Effector memory CD8-positive, alpha-beta T cell (primary cell): ENCODE results near the gene SEMA6B.
"Not testable (repeated sequence)": the region's sequence is repeated elsewhere in the genome, so short reads cannot be mapped to it uniquely, and the experiment has no call there.

Experiments
- ATAC-seq: fragments of 150-1000 bp; cut with Tn5 transposase; replicated peaks from 2 replicates; pipeline ENCODE4 v1.10.0; 2021; ENCODE audit warnings: mild to moderate bottlenecking, moderate library complexity
- DNase-seq, 3 experiments: peaks; one replicate each; pipeline ENCODE4 v3.0.0; 2021
- H3K27ac Mint-ChIP-seq, 2 donors: one replicate each; pipeline ENCODE4 v1.8.0; 2022; ENCODE audit warnings: mild to moderate bottlenecking in 2 of 2, mixed read lengths in 2 of 2, moderate library complexity in 2 of 2
- H3K27me3 Mint-ChIP-seq, 2 donors: one replicate each; pipeline ENCODE4 v1.8.0; 2022; ENCODE audit warnings: mixed read lengths in 2 of 2
- H3K36me3 Mint-ChIP-seq: one replicate; pipeline ENCODE4 v1.8.0; 2022; ENCODE audit warnings: mild to moderate bottlenecking, moderate library complexity, mixed read lengths; ENCODE audit not compliant: insufficient read depth
- H3K4me1 Mint-ChIP-seq, 2 donors: one replicate each; pipeline ENCODE4 v1.8.0; 2022; ENCODE audit warnings: low read depth in 2 of 2, mixed read lengths in 2 of 2
- H3K4me3 Mint-ChIP-seq, 2 donors: one replicate each; pipeline ENCODE4 v1.8.0; 2022; ENCODE audit warnings: mild to moderate bottlenecking in 2 of 2, mixed read lengths in 2 of 2, moderate library complexity in 2 of 2
- H3K9me3 Mint-ChIP-seq, 2 donors: one replicate each; pipeline ENCODE4 v1.8.0; 2022; ENCODE audit warnings: mixed read lengths in 2 of 2

The SEMA6B gene

DNA sequence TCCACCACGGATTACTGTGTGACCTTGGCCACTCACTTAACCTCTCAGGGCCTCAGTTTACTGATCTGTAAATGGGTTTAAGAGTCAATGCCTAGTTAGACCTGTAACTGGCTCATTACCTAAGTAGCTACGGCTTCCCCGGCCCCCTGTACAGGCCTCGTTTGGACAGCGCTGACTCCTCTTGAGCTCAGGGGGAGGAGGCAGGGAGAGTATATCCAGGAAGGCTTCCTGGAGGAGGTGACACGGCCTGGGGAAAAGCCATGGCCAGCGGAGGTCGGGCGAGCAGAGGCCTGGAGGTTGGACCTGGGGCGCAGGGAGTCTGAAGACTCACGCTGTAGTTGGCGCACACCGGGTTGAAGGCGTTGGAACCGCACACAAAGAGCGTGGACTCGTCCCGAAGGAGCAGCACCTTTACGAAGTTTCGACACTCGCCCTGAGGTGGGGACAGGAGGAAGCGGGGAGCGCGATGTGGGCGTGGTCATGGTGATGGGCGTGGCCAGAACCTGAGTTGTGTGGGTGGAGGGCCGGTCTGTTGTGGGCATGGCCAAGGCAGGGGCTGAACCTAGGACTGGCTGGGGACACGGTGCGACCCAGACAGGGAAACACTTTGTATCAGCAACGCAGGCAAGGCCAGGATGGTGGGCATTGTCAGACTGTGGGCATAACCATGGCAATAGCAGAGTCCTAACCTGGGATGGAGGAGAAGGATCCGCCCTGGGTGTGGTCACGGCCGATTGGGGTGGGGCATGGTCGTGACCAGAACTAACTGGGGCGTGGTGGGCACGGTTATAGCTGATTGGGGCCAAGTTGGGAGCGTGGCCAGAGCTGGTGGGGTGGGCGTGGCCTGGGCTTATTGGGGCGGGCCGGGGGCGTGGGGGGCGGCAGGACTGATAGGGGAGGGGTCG is 3.6 kb downstream of the SEMA6B start:
- DNase-seq (no peak), ATAC-seq (no peak)
- Mint-ChIP-seq H3K4me3 (no peak overlapping the region), H3K27ac (no peak overlapping the region), H3K27me3 (peaks cover 10 to 18% of the 10 kb centered on the region in 2 donors), H3K4me1 (no peaks in the 10 kb centered on the region), H3K36me3 (no peaks in the 10 kb centered on the region), H3K9me3 (peaks cover 0 to 7% of the 10 kb centered on the region in 2 donors)

DNA sequence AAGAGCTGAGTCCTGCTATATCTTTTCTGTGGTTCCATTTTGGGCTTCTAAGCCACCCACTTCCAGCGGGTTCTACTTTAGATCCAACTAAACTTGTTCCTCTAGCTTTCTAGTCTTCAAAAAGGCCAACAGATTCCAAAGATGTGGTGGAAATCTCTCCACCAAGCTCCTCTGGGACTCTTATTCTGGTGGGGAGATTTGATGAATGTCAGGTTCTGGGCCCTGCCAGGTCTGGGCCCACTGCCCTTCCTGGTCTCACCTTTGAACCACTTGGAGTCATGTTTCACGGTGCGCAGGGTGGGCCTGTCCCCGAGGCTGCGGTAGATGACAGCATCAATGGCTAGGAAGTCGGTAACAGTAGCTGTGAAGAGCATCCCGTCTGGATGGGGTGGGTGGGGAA is 4.8 kb downstream of the SEMA6B start:
- Mint-ChIP-seq H3K27ac (no peak overlapping the region), H3K9me3 (peaks cover 0 to 7% of the 10 kb centered on the region in 2 donors), H3K27me3 (peaks cover 10 to 23% of the 10 kb centered on the region in 2 donors), H3K4me1 (no peaks in the 10 kb centered on the region), H3K4me3 (no peak overlapping the region), H3K36me3 (no peaks in the 10 kb centered on the region)
- DNase-seq = no peak
- no peak for ATAC-seq

DNA sequence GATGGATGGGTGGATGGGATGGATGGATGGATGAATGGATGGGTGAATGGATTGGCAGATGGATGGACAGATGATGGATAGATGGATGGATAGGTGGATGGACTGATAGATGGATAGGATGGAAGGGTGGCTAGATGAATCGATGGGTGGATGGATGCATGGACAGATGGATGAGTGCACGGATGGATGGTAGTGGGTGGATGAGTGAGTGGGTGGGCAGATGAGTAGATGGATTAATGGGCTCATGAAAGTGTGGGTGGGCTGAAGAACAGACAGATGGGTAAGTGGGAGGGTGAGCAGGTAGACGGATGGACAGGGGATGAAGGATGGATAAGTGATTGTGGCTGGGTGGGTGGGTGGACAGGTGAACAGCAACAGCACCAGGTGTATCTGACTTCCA is 5.7 kb downstream of the SEMA6B start:
- H3K27ac Mint-ChIP-seq = no peak overlapping the region
- no peaks in the 10 kb centered on the region for H3K4me1 Mint-ChIP-seq
- DNase-seq (no peak), ATAC-seq (no peak)
- peaks cover 10 to 24% of the 10 kb centered on the region in 2 donors for H3K27me3 Mint-ChIP-seq
- no peak overlapping the region for H3K4me3 Mint-ChIP-seq
- H3K36me3 Mint-ChIP-seq = no peaks in the 10 kb centered on the region
- H3K9me3 Mint-ChIP-seq = peaks cover 0 to 7% of the 10 kb centered on the region in 2 donors

DNA sequence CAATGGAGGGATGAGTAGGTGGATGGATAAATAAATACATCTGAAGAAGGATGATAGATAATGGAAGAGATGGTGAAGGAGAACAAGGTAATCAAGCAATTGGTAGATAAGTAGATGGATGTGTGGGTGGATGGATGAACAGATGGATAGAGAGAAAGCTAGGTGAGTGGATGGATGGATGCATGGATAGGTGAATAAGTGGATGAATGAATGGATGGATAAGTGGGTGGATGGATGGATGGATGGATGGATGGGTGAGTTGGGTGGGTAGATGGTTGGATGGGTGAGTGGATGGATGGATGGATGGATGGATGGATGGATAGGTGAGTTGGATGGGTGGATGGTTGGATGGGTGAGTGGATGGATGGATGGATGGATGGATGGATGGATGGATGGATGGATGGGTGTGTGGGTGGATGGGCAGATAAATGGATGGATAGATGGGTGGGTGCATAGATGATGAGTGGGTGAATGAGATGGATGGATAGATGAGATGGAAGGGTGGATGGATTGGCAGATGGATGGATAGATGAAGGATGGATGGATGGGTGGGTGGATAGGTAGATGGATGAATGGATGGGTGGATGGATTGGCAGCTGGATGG is 6.3 kb downstream of the SEMA6B start:
- H3K36me3 Mint-ChIP-seq = no peaks in the 10 kb centered on the region
- H3K27ac Mint-ChIP-seq = no peak overlapping the region
- DNase-seq (no peak), ATAC-seq (no peak)
- H3K4me1 Mint-ChIP-seq = no peaks in the 10 kb centered on the region
- peaks cover 12 to 24% of the 10 kb centered on the region in 2 donors for H3K27me3 Mint-ChIP-seq
- peaks cover 0 to 7% of the 10 kb centered on the region in 2 donors for H3K9me3 Mint-ChIP-seq
- H3K4me3 Mint-ChIP-seq = no peak overlapping the region

DNA sequence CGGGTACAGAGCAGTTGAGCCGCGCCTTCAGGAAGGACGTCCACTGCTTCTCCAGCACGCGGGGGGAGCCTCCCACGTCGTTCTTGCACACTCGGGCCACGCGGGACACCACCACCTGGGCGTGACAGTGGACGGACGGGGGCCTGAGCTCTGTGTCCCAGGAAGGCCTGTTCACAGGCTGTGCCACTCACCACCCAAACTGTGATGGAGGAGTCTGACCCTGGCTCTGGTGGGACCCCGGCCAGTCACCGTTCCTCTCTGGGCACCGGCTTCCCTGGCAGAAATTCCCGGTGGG is 7.0 kb downstream of the SEMA6B start:
- ATAC-seq (no peak), DNase-seq (no peak)
- Mint-ChIP-seq H3K36me3 (no peaks in the 10 kb centered on the region), H3K4me1 (no peaks in the 10 kb centered on the region), H3K9me3 (peaks cover 0 to 7% of the 10 kb centered on the region in 2 donors), H3K4me3 (no peak overlapping the region), H3K27ac (no peak overlapping the region), H3K27me3 (peaks cover 19 to 24% of the 10 kb centered on the region in 2 donors)

DNA sequence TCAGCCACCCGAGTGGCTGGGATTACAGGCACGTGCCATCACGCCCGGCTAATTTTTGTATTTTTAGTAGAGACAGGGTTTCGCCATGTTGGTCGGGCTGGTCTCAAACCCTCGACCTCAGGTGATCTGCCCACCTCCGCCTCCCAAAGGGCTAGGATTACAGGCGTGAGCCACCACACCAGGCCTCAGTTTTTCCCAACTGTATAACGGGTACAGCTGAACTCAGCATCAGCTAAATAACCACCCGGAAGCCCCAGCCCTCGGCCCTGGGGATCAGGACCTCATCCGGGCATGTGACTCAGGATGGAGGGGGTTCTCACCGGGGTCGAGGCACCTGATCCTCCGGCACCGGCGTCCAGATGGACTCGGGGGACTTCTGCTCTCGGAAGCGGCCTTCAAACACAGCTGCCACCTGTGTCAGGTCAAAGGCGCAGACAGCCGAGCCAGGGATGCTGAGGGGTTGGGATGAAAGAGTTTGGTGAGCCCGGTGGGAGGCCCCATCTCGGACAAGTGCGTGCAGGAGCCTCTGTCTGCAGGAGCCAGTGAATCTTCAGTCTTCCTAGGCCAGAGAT is 8.9 kb downstream of the SEMA6B start:
- Mint-ChIP-seq H3K9me3 (peaks cover 0 to 7% of the 10 kb centered on the region in 2 donors), H3K27me3 (peaks cover 21 to 24% of the 10 kb centered on the region in 2 donors), H3K36me3 (no peaks in the 10 kb centered on the region), H3K4me1 (no peaks in the 10 kb centered on the region), H3K27ac (no peak overlapping the region), H3K4me3 (no peak overlapping the region)
- no peak for DNase-seq
- ATAC-seq = no peak

DNA sequence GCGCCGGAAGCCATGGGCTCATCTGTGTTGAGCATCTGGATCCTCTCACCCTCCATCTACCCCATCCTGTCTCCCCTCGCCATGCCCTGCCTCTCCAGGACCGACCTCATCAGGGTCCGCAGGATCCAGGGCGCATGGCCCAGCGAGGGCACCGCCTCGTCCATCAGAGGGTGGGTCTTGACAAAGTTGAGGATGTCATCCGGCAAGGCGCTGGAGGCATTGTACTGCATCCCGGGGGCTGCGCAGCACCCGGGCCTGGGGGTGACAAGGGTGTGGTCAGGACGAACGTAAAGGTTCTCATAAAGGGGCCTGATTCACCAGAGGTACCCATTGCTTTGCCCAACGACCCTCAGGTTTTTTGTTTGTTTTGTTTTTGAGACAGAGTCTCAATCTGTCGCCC is 9.5 kb downstream of the SEMA6B start:
- peaks cover 0 to 7% of the 10 kb centered on the region in 2 donors for H3K9me3 Mint-ChIP-seq
- H3K36me3 Mint-ChIP-seq = no peaks in the 10 kb centered on the region
- H3K27ac Mint-ChIP-seq = no peak overlapping the region
- peaks cover 21 to 24% of the 10 kb centered on the region in 2 donors for H3K27me3 Mint-ChIP-seq
- DNase-seq (no peak), ATAC-seq (no peak)
- H3K4me3 Mint-ChIP-seq = no peak overlapping the region
- H3K4me1 Mint-ChIP-seq = no peaks in the 10 kb centered on the region

DNA sequence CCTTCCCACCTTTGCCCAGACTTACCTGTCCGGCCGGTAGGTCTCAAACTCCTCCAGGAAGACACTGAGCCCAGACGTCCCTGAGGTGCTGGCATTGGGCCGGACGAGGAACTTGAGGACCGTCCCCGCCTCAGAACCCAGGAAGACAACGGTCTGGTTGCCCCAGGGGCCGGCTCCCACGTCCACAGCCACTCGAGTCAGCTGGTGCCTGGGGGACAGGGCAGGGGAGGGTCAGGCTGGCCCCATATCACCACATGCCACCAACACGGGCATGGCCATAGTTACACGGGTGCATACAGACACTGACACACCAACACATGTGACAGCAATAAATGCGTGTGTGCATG is 11.3 kb downstream of the SEMA6B start:
- Mint-ChIP-seq H3K27ac (no peak overlapping the region), H3K4me3 (no peak overlapping the region), H3K36me3 (no peaks in the 10 kb centered on the region), H3K27me3 (peaks cover 18 to 21% of the 10 kb centered on the region in 2 donors), H3K4me1 (no peaks in the 10 kb centered on the region), H3K9me3 (peaks cover 0 to 4% of the 10 kb centered on the region in 2 donors)
- ATAC-seq = no peak
- DNase-seq = no peak

DNA sequence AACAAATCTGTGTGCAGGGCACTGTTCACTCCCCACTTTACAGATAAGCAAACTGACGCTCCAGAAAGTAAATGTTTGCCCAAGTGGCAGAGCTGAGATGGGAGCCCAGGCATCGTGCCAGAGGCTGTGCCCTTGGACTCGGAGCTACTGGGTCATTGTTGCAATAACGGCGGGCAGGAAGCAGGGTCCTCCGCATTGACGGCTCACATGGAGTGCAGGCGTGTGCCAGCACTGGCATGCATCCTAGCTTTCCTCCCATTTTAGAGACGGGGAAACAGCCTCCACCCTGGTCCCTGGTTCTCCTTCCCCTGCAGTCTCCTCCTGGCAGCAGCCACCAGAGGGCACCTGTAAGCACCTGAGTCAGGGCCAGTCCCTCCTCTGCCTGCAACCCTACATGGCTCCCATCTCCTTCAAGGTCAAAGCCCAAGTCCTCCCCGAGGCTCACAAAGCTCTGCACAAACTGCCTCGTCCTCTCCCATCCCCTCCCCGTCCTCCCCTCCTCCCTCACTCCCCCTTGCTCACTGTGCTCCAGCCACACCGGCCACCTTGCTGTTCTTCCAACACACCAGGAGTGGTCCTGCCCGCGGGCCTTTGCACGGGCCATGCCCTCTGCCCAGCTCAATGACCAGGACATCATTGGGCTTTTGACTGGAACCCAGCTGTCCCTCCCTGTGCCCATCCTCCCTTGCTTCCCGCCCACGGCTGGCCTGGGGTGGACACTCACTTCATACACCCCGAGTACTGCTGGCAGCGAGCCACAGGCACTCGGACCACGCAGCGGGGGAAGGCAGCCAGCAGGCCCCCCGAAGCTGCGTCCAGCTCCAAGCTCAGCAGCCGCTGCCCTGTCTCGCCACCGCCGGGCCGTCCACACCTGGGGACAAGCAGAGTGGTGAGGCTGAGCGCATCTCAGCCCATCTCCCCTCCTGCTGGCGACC is 11.9 kb downstream of the SEMA6B start:
- DNase-seq (no peak), ATAC-seq (no peak)
- no peaks in the 10 kb centered on the region for H3K4me1 Mint-ChIP-seq
- no peak overlapping the region for H3K27ac Mint-ChIP-seq
- peaks cover 13 to 21% of the 10 kb centered on the region in 2 donors for H3K27me3 Mint-ChIP-seq
- H3K9me3 Mint-ChIP-seq = peaks cover 0 to 3% of the 10 kb centered on the region in 2 donors
- no peak overlapping the region for H3K4me3 Mint-ChIP-seq
- H3K36me3 Mint-ChIP-seq = no peaks in the 10 kb centered on the region

DNA sequence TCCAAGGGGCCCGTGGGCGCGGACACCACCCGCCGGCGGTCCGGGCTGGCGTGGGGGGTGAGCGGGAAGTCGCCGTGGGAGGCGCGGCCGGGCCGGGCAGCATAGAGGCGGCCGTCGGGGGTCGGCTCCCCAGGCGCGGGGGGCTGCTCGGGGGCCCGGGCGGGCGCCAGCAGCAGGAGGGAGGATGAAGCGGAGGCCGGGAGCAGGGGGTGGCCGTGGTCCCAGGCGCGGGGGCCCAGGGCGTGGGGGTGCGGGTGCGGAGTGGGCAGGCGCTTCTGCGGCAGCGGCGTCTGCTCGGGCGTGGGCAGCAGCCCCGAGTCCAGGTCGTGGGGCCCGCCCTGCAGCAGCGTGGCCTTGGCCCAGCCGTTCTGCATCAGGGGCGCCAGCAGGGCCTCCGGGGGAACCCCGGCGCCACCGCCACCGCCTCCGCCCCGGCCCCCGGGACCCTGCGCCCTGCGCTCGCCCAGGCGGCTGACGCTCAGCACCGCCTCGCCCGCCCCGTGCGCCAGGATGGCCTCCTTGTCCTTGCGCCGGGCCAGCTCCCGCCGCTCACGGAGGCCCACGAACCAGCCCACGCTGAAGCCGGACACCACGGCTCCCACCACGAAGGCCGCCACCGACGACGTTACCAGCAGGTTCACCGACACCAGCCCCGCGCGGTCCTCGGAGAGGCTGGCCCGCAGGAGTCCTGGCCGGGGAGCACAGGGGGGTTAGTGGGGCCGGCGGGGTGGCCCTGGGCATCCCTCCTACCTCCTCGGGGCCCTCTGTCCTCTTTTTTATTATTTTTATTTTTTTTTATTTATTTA is 15.4 kb downstream of the SEMA6B start:
- no peak overlapping the region for H3K27ac Mint-ChIP-seq
- ATAC-seq (no peak), DNase-seq (no peak)
- no peaks in the 10 kb centered on the region for H3K36me3 Mint-ChIP-seq
- peaks cover 0 to 3% of the 10 kb centered on the region in 2 donors for H3K4me1 Mint-ChIP-seq
- H3K4me3 Mint-ChIP-seq = no peak overlapping the region
- peaks cover 0 to 25% of the 10 kb centered on the region in 2 donors for H3K27me3 Mint-ChIP-seq
- no peaks in the 10 kb centered on the region for H3K9me3 Mint-ChIP-seq

DNA sequence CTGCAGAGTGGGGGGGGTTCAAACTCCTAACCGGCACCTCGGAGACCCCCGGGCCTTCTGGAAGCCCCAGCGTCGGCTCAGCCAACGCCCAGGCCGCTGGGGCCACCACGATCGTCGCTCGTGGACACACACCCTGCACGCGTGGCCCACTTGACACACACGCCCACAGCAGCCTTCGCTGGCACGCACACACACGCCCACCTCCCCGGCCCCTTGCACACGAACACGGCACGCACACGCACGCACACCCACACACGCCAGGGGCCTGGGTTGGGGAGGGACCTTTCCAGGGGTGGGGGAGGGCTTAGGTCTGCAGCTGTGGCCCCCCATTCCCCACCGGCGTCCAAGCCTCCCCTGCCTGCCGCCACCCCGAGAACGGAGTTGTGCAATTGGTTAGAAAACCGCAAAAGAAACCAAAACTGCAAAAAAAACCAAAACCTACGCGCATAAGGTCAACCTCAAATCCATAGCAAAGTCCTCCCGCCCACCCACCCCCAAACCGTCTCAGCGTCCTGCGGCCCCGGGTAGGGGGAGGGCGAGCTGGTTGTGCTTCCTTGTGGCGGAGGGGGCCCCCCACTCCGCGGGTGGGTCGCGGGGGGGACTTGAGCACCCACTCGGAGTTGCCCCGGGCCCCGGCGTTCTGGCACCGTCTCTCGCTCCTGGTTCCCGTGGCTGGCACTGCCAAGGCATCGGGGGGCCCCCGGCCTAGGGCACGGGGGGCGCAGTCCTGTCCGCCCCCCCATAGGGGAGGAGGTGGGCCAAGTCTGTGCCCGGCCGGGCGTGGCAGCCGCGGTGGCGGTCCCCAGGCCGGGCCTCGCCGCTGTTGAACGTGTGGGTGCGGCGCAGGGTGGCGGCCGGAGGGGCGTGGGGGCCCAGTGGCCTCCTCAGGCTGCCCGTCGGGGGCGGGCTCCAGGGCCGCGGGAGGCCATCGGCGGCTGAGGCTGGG is 16.3 kb downstream of the SEMA6B start:
- Mint-ChIP-seq H3K27me3 (peaks cover 0 to 32% of the 10 kb centered on the region in 2 donors), H3K9me3 (no peaks in the 10 kb centered on the region), H3K36me3 (no peaks in the 10 kb centered on the region), H3K27ac (no peak overlapping the region), H3K4me3 (no peak overlapping the region), H3K4me1 (peaks cover 0 to 3% of the 10 kb centered on the region in 2 donors)
- DNase-seq (no peak), ATAC-seq (no peak)

DNA sequence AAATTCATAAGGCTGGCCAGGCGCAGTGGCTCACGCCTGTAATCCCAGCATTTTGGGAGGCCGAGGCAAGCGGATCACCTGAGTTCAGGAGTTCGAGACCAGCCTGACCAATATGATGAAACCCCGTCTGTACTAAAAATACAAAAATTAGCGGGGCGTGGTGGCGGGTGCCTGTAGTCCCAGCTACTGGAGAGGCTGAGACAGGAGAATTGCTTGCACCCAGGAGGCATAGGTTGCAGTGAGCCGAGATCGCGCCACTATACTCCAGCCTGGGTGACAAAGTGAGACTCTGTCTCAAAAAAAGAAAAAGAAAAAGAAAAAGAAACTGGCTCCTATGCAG is 17.7 kb downstream of the SEMA6B start:
- not testable (repeated sequence) for H3K4me3 Mint-ChIP-seq, H3K4me1 Mint-ChIP-seq, H3K36me3 Mint-ChIP-seq, DNase-seq, H3K27ac Mint-ChIP-seq, H3K9me3 Mint-ChIP-seq, ATAC-seq
- H3K27me3 Mint-ChIP-seq = peaks cover 0 to 34% of the 10 kb centered on the region in 2 donors
